Measurements from ENCODE around the gene MBTPS2. TPM values are rescaled to one million over a fixed set of nuclear protein-coding genes. Genes with fewer than 3 reads are reported as not detected.

Gene MBTPS2
- total and polyA plus RNA-seq, 9 of the 15 experiments (the other 6 are each of a cell fraction or from before 2014, with no cell fraction given), result 2.3 to 18.7 (median 4.0) TPM

DNA sequence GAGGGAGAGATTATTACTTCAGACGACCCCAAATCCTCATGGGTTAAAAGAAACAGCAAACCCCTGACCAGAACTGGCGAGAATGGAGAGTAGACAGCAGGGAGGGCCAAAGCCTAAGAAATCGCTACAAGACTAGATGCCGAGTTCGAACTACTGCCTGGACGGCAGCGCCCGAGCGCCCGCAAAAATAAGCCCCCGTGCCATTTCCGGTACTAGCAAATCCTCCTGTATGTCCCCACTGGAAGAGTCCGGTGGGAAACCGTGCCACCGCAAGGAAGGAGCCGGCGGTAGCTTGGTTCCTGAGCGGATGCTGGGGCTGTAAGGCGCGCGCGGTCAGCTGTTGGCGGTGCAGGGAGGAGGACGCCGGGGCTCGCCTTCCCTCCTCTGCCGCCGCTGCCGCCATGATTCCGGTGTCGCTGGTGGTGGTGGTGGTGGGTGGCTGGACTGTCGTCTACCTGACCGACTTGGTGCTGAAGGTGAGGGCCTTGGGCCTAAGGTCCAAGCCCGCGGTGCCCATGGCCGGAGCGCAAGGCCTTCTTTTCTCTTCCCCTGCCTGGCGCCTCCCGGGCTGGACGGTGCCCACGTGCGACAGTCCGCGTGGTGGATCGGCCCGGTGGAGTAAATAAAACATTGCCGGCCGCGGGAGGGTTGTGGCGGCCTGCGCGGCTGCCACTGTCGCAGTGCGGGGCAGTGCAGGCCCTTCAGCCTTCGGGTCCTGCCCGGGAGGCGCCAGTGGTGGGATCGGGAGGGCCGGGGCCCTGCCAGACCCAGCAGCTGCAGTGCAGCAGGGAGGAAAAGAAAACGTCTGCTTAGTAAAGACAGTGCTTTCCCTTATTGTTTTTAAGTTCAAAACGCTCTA lies at the start of gene MBTPS2 (continued):
- TF ChIP-seq FOXA3 (CRISPR knock-in tag; conservative IDR thresholded peaks at IDR 0.05 in 1 of 2, IDR thresholded peaks at IDR 0.05 in 1 of 2) (no peak), NCOR1 (IDR thresholded peaks at IDR 0.05) (peak; percentile 38; the same call in 1 of the 2 replicates), RBBP5 (IDR thresholded peaks at IDR 0.05; ENCODE audit: borderline replicate concordance, insufficient read depth, low read length, poor library complexity, severe bottlenecking) (peak; percentile 77), FOS (IDR thresholded peaks at IDR 0.05; ENCODE audit: extremely low read depth, insufficient read length) (no peak), MIER1 (IDR thresholded peaks at IDR 0.05; ENCODE audit: low read depth) (no peak), ZNF347 (CRISPR knock-in tag; IDR thresholded peaks at IDR 0.05; ENCODE audit: low read depth) (no peak), HNRNPH1 (optimal IDR thresholded peaks at IDR 0.05; ENCODE audit: low read depth, low read length) (no peak), MAZ (CRISPR knock-in tag; conservative IDR thresholded peaks at IDR 0.05 in 1 of 2, IDR thresholded peaks at IDR 0.05 in 1 of 2) (peak in 1 of 2 experiments; percentile 78; a peak in 2 of 4 replicates), ZNF134 (CRISPR knock-in tag; conservative IDR thresholded peaks at IDR 0.05) (no peak), ZNF165 (CRISPR knock-in tag; IDR thresholded peaks at IDR 0.05; ENCODE audit: borderline replicate concordance) (no peak)
- TF ChIP-seq, protein P1, sequence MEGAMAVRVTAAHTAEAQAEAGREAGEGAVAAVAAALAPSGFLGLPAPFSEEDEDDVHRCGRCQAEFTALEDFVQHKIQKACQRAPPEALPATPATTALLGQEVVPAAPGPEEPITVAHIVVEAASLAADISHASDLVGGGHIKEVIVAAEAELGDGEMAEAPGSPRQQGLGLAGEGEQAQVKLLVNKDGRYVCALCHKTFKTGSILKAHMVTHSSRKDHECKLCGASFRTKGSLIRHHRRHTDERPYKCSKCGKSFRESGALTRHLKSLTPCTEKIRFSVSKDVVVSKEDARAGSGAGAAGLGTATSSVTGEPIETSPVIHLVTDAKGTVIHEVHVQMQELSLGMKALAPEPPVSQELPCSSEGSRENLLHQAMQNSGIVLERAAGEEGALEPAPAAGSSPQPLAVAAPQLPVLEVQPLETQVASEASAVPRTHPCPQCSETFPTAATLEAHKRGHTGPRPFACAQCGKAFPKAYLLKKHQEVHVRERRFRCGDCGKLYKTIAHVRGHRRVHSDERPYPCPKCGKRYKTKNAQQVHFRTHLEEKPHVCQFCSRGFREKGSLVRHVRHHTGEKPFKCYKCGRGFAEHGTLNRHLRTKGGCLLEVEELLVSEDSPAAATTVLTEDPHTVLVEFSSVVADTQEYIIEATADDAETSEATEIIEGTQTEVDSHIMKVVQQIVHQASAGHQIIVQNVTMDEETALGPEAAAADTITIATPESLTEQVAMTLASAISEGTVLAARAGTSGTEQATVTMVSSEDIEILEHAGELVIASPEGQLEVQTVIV (CRISPR knock-in tag; IDR thresholded peaks at IDR 0.05; ENCODE audit: borderline replicate concordance), result no peak
- TF ChIP-seq, protein P2, sequence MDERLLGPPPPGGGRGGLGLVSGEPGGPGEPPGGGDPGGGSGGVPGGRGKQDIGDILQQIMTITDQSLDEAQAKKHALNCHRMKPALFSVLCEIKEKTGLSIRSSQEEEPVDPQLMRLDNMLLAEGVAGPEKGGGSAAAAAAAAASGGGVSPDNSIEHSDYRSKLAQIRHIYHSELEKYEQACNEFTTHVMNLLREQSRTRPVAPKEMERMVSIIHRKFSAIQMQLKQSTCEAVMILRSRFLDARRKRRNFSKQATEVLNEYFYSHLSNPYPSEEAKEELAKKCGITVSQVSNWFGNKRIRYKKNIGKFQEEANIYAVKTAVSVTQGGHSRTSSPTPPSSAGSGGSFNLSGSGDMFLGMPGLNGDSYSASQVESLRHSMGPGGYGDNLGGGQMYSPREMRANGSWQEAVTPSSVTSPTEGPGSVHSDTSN (CRISPR knock-in tag; IDR thresholded peaks at IDR 0.05; ENCODE audit: low read depth), result no peak
- TF ChIP-seq, protein P2 (tag; conservative IDR thresholded peaks at IDR 0.05; ENCODE audit: low read depth), result no peak
- TF ChIP-seq, protein P3, sequence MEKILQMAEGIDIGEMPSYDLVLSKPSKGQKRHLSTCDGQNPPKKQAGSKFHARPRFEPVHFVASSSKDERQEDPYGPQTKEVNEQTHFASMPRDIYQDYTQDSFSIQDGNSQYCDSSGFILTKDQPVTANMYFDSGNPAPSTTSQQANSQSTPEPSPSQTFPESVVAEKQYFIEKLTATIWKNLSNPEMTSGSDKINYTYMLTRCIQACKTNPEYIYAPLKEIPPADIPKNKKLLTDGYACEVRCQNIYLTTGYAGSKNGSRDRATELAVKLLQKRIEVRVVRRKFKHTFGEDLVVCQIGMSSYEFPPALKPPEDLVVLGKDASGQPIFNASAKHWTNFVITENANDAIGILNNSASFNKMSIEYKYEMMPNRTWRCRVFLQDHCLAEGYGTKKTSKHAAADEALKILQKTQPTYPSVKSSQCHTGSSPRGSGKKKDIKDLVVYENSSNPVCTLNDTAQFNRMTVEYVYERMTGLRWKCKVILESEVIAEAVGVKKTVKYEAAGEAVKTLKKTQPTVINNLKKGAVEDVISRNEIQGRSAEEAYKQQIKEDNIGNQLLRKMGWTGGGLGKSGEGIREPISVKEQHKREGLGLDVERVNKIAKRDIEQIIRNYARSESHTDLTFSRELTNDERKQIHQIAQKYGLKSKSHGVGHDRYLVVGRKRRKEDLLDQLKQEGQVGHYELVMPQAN (IDR thresholded peaks at IDR 0.05; ENCODE audit: borderline replicate concordance), result peak; percentile 81
- TF ChIP-seq, protein P4, sequence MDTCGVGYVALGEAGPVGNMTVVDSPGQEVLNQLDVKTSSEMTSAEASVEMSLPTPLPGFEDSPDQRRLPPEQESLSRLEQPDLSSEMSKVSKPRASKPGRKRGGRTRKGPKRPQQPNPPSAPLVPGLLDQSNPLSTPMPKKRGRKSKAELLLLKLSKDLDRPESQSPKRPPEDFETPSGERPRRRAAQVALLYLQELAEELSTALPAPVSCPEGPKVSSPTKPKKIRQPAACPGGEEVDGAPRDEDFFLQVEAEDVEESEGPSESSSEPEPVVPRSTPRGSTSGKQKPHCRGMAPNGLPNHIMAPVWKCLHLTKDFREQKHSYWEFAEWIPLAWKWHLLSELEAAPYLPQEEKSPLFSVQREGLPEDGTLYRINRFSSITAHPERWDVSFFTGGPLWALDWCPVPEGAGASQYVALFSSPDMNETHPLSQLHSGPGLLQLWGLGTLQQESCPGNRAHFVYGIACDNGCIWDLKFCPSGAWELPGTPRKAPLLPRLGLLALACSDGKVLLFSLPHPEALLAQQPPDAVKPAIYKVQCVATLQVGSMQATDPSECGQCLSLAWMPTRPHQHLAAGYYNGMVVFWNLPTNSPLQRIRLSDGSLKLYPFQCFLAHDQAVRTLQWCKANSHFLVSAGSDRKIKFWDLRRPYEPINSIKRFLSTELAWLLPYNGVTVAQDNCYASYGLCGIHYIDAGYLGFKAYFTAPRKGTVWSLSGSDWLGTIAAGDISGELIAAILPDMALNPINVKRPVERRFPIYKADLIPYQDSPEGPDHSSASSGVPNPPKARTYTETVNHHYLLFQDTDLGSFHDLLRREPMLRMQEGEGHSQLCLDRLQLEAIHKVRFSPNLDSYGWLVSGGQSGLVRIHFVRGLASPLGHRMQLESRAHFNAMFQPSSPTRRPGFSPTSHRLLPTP (IDR thresholded peaks at IDR 0.05; ENCODE audit: borderline replicate concordance, extremely low read depth, insufficient read length), result no peak

Data from K562 (cell line).